Iris pigment epithelial cell (primary cell): ENCODE data around the gene SS18L1.
"Not testable (repeated sequence)": the region's sequence is repeated elsewhere in the genome, so short reads cannot be mapped to it uniquely, and the experiment has no call there.

Experiments used
- DNase-seq: peaks from one replicate; pipeline ENCODE4 v3.0.0-alpha.2; 2011; ENCODE audit warnings: low read depth

The SS18L1 gene

DNA sequence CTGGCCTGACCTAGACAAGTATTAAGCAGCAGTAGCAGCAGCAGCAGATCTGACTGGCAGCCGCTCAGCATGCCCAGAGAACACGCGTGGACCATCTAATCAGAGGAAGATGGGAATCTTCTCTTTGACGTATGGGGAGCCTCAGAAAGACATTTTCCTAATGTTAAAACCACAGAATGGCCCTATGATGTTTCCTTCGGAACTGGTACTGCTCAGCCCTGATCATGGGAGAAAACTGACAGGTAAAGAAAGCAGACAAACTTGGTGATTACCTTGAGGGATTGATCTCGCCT is 6.5 kb upstream of the SS18L1 start:
- no peak for DNase-seq

DNA sequence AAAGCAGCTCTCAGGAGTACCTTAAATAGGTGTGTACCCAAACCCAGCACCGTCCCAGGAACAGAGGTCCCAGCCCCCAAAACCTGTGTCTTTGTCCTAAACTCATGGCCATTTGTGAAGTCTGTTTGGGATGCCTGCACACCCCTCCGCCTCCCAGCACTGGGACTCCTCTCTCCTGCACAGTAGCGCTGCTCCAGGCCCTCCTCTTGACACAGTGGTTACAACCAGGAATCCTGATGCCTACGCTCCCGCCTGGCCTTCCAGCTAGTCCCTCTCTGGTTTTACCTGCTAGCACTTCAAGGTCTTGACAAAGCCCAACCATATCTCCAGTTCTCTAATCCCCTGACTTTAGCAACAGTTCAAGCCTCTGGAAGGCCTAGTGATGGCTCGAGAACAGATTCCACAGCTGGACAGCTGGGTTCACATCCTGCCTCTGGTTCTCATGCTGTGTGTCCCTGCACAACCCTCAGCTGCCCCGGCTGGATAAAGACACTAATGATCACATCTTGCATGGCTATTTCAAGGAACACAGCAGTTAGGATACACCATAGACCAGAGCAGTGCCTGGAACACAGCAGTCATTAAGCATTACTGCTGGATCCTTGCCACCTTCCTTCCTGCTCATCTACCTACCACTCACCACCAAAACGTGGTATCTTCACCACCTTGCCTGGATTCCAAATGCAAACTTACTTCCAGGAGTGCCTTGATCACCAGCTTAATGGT is 5.9 kb upstream of the SS18L1 start:
- no peak for DNase-seq

- DNase-seq, result no peak
These were observed 5.4 kb upstream of the SS18L1 start for GRCh38 chr20:62138204-62138543.

- no peak for DNase-seq
These were observed 4.7 kb upstream of the SS18L1 start for GRCh38 chr20:62138912-62139311.

- DNase-seq, result no peak
These were observed 3.9 kb upstream of the SS18L1 start for GRCh38 chr20:62139636-62140035.

DNA sequence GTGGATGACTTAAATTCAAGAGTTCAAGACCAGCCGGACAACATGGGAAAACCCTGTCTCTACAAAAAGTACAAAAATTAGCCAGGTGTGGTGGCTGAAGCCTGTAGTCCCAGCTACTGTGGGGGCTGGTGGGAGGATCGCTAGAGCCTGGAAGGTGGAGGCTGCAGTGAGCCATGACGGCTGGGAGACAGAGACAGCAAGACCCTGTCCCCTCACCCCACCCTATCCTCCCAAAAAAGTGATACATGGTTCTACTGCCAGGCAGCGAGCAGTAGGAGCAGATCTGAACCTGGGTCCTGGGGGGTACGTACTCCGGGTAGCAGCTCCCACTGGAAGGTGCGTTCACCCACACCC is 2.5 kb upstream of the SS18L1 start:
- DNase-seq, result no peak

DNA sequence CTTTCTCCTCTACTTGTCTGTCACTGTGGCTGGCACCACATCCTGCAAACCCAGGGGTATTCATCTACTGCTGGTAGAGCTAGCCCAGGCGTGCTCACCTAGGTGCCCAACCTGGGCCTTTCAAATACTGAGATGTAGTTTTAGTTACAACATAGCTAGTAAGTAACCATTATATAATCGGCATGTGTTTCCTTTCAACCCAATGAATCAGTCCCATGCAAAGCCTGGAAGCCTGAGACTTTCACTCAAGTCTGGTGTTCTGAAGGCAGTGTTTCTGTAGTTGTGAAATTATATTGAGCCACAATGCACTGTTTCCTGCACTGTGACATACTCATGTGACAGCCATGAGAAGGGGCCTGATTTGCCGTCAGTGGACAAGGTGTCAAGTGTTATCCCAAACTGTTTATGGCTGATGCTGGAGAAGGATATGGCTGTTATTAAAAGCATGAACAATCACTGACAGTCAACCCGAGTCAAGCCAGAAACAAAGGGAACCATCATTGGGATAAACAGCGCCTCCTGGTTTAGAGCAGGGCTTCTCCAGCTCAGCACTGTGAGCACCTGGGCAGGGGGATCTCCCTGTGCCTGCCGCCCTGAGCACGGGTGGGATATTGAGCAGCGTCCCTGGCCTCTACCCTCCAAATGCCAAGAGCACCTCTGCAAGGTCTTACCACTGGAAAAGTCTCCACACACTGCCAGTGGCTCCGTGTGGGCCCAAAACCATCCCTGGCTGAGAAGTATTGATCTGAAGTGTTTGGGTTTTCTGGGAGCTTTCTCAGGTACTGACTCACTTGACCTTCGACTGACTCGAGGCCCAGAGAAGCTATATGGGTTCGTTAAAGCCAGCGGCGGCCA is 1.9 kb upstream of the SS18L1 start:
- DNase-seq, result peak; percentile 63

DNA sequence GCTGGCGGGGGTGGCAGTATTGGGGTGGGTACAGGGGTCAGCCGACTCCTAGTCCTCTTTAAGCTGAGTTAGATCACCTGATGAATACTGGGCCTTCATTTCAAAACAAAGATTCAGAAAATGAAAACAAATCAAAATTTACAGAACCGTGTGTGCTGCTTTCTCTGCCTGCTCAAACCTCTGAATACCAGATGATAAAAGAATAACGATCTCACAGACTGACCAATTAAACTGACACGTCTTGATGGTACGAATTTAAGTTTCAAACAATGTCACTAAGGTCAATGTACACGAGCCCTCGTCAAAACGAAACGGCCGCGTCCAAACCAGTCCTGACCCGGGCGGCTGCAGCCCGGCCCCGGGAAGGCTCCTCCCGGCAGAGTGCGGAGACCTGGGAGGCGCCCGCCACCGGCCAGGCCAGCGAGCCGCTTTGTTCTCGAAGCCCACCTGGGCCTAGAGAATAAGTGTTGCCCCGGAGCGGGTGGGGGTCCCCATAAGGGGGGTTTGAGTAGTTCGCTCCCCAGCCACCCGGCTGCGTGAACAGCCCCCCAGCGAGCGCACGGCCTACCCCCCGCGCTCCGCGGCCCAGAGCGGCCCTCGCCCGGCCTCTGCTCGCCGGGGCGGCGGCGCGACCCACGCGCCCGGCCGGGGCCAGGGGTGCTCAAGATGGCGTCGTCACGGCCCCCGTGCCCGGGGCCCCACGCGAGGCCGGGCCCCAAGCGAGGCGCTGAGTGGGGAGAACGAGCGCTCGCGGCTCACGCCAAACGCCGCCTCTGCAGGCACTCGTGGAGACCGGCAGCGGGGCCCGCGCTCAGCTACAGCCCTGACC is 1.1 kb upstream of the SS18L1 start:
- DNase-seq, result no peak

- DNase-seq, result peak; percentile 83
These were observed 622 bp downstream of the SS18L1 start for GRCh38 chr20:62143957-62144825.

GRCh38 chr20:62145688-62146018 is 2.1 kb downstream of the SS18L1 start:
- DNase-seq, result no peak

DNA sequence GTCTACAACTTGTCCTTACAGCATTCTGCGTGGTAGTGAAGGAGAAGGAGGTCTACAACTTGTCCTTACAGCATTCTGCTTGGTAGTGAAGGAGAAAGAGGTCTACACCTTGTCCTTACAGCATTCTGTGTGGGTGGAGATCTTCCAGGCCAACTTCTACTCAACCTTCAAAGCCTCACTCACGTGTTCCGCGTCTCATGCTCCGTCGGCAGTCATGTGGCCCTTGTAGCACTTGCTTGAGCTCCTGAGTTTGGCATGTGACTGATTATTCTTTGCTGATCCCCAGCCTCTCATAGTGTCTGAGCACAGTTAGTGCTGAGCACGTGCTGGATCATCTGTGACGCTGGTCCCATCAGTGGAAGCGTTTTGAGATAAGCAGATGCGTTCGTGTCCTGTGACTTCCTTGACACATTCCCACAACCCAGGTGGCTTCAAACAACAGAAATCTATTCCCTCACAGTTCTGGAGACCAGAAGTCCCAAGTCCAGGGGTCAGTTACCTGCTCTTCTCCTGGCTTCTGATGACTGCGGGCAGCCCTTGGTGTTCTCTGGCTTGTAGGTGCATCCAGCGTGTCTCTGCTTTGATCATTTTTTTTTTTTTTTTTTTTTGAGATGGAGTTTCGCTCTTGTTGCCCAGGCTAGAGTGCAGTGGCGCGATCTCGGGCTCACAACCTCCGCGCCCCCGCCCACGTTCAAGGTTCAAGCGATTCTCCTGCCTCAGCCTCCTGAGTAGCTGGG is 2.6 kb downstream of the SS18L1 start:
- DNase-seq, result no peak

- DNase-seq, result no peak
These were observed 3.6 kb downstream of the SS18L1 start for GRCh38 chr20:62147125-62147524.

DNA sequence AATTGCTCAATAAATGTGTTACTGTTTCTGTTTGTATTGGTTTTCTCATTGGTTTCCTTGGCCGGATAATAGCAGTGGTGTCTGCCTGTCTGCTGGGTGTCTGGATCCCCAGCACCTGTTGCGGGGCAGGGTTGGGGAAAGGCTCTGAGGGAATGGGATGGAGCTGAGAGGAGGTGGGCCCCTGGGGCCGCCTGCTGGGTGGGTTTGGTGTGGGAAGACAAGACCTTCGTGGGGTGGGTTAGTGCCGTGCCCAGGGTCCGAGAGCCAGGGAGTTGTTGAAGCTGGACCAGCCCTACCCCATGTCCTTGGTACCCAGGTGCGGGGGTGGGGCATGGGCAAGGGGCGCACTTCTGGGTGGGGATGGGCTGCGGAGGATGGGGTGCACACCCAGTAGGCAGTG is 4.0 kb downstream of the SS18L1 start:
- DNase-seq, result no peak

GRCh38 chr20:62148383-62148782 is 4.8 kb downstream of the SS18L1 start:
- DNase-seq, result not testable (repeated sequence)

- no peak for DNase-seq
These were observed 5.3 kb downstream of the SS18L1 start for GRCh38 chr20:62148908-62149314.

GRCh38 chr20:62149532-62150309 is 6.2 kb downstream of the SS18L1 start:
- peak; percentile 33 for DNase-seq

GRCh38 chr20:62150310-62150575 is 6.7 kb downstream of the SS18L1 start:
- no peak for DNase-seq

GRCh38 chr20:62151225-62151624 is 7.7 kb downstream of the SS18L1 start:
- no peak for DNase-seq

DNA sequence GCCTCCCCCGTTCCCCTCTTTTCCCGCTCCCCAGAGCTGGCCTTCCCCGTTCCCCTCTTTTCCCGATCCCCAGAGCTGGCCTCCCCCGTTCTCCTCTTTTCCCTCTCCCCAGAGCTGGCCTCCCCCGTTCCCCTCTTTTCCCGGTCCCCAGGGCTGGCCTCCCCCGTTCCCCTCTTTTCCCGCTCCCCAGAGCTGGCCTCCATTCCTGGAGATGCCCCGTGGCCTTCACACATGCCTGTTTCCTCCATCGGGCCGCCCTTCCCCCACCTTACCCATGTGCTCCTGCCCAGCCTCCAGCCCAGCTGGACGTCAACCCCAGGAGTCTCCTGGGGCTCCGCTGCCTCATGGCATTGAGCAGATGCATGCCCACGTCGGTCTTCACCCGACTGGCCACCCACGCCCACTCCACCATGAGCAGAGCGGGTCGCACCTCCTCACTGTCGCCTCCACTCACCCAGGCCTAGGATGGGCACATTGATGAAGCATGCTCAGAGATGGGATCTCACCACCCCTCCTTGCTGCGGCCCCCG is 8.3 kb downstream of the SS18L1 start:
- no peak for DNase-seq

GRCh38 chr20:62155428-62156253 is 12.1 kb downstream of the SS18L1 start:
- no peak for DNase-seq
